GM21737 (cell line): ENCODE measurements around the gene ZNF236.

Experiments
- ATAC-seq: cut with Tn5 transposase; IDR thresholded peaks from one replicate; pipeline ENCODE4 v1.9.1; 2021; ENCODE audit warnings: mild to moderate bottlenecking, moderate library complexity; ENCODE audit not compliant: unreplicated experiment

Gene ZNF236

GRCh38 chr18:77000527-77000926, 178.2 kb downstream of the ZNF236 start:
- ATAC-seq, result no peak

DNA sequence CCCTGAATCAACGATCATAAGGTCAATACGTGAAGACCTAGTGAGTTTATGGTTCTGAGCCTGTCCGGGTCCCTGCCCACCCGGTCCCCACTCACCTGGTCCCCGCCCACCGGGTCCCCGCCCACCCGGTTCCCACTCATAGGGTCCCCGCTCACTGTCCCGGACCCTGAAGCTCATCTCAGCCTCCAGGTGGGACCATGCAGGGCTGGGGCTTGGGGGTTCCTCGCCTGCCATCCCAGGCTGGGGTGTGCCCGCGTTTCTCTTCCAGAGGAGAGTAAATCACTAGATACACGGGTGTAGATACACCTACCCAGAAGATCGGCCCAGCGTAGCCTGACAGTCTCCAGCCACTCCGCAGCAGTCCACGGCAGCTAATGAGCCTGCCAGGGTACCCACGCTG, 178.7 kb downstream of the ZNF236 start:
- ATAC-seq, result no peak

- ATAC-seq, result no peak
Observed at GRCh38 chr18:77001979-77002378, 179.6 kb downstream of the ZNF236 start.

DNA sequence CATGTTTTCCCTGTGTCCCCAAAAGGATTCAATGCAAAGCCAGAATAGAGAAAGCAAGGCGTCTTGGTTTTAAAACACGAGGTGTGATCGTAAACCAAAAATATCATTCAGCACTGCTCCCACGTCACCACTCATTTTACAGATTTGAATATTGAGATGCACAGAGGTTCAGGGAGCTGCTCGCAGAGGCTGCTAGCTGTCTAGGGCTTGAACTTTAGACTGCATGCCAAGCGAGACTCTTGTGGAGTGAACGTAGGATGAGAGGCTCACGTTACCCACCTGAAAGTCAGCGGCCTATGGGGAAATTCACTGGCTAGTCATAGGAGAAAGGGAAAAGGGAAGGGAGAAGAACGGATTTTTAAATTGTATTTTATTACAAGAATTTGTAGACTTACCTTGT, 180.1 kb downstream of the ZNF236 start:
- ATAC-seq, result no peak

- ATAC-seq, result no peak
Observed at GRCh38 chr18:77003316-77003715, 181.0 kb downstream of the ZNF236 start.

DNA sequence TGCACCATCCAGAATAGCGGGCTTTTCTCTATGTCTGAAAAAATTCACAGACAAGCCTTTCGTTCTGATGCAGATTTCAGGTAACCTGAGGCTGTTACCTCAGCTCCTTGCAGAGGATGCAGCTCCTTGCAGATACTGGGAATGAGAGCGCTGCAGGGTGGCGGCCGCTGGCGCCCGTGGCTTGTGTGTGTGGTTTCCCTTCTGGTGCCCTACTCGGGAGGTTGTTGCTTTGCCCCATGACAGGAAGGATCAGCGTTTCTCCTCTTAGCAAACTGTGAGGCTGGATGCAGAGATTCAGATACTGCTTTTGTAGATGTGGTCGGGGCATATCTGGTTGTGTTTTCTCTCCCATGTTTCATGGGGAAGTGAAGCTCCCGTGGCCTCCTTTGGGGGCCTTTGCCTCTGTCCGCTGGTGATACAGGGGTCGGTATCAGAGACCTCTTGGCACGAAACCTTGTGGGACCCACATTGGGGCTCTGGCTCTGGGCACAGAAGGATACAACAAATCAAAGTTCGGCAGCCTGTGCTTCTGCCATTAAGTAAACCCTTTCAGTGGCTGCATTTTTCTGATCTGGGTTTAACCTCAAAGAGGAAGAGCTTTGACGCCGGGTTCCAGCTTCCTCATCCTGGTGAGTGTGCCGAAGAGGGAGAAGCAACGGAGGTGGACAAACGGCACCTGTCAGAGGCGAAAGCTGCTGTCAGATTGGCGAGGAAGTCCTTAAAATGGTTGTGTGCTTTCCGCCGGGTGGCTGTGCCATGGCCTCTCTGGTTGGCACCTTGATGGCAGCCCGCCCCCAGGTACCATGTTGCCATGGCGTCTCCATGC, 182.4 kb downstream of the ZNF236 start:
- ATAC-seq, result no peak

- no peak for ATAC-seq
Observed at GRCh38 chr18:77005651-77006195, 183.4 kb downstream of the ZNF236 start.

DNA sequence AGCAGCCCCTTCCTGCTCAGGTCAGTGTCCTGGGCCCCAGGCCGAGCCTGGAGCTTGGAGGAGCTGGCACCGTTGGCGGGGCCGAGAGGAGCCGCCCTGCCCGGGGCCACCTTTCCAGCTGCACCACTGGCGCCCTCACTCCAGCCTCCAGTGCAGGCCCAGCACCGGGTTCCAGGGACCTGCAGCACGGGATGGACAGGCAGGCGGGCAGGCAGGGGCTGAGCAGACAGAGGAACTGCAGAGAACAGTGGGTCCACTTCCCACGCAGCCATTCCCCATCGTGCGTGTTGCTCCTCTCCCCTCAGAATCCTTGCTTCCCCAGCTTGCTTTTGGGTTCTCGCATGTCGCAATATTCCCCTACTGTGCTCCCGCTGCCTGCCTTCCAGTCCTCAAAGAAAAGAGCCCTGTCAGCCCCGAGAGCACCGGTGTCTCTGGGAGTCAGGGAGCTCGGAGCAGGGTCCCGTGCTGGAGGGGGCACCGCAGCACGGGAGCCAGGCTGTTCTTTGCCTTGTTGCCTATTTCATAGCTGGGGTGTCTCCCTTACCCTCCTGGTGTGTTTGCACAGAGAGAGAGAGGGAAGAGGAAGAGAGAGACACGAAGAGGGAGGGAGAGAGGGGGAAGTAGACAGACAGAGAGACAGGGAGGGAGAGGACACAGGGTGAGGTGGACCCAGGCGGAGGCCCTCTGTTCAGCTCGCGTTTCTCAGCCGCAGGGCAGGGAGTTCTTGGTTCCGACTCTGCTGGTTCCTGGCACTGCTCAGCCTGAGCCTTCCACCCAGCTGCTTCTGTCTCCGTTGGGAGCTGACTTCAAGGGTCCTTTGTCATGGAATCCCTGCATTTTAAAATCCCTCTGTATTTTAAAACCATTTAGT, 184.2 kb downstream of the ZNF236 start:
- no peak for ATAC-seq

DNA sequence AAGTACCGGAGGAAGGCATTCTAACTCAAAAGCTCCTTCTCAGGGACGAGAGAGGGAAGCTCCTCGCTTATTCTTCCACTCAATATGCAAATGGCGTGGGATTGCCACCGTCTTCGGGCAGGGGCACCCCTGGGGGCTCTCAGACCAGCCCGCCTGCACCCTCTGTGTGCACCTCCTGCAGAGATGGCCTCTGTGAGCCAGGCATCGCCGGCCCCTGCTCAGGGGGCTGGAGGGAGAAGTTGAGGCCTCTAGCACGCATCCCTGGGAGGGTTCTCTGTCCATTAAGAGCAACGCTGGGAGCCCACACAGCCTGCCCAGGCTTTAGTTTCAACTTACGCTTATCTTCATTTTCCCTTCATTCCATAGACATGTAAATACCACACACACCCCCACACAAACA, 184.9 kb downstream of the ZNF236 start:
- no peak for ATAC-seq

- no peak for ATAC-seq
Observed at GRCh38 chr18:77008006-77008405, 185.6 kb downstream of the ZNF236 start.

DNA sequence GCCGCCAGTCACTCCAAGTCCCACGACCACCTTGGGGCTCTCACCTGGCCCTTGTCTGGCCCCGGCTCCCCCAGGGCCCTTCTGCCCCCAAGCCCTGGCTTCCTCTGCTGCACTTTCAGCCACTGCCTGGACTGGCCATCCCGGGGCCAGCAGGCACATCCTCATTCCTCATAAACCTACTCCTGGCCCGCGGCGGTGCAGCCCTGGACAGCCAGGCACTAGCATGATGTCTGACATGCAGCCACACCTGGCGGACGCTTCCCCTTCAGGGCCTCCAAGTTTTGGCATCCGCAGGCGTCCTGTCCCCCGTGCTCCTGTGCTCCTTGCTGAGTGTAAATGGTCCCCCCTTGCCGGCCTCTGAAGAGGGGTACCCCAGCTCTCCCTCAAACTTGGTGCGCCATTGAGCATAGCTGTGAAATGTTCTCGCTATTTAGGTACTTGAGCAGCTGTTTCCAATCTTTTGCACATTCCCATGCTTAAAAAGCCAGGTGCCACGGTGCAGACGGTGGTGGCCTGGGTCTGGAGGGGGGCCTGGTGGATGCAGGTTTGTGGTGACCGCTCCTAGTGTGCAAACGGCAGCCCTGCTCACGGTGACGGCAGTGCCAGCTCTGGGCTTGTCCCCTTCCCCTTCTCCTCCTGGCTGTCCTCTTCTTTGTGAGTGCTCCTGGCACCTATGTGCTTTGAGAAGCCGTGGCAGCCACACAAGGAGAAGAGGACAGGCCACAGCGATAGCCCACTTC, 186.4 kb downstream of the ZNF236 start:
- no peak for ATAC-seq

DNA sequence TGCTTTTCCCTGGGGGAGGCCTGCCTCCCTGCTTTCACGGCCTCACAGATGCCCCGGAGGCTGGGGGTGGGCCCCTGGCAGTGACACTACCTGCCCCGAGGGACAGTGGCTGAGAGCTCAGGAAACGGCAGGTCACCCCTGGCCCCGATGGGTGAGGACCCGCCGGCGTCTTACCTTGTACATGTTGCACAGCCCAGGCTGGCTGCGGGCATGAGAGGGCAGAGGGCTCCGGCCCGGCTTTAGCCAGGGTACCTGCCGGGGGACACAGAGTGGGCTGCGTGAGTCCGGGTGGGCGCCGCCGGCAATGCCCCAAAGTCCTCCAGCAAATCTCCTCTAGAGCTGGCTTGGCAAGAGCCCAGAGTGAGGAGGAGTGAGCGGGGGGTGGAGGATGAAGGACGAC, 187.3 kb downstream of the ZNF236 start:
- no peak for ATAC-seq

DNA sequence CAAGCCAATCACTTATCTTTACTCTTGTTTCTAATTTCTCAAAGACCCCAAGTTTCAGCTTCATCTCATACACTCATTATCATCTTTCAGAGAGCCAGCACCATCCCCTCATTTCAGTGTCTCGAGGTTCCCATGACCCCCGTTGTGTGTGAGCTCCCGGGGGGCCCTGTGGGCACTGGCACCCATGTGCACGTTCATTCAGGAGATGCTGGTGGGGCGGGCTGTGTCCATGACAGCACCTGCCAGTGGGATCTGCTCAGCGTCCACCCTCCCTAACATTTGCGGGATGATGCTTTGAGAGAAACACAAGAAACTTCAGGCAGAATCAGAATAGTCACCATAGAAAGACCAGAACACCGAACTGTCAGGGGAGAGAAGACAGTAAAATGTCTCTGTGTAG, 189.8 kb downstream of the ZNF236 start:
- no peak for ATAC-seq

- no peak for ATAC-seq
Observed at GRCh38 chr18:77012806-77013541, 190.6 kb downstream of the ZNF236 start.

DNA sequence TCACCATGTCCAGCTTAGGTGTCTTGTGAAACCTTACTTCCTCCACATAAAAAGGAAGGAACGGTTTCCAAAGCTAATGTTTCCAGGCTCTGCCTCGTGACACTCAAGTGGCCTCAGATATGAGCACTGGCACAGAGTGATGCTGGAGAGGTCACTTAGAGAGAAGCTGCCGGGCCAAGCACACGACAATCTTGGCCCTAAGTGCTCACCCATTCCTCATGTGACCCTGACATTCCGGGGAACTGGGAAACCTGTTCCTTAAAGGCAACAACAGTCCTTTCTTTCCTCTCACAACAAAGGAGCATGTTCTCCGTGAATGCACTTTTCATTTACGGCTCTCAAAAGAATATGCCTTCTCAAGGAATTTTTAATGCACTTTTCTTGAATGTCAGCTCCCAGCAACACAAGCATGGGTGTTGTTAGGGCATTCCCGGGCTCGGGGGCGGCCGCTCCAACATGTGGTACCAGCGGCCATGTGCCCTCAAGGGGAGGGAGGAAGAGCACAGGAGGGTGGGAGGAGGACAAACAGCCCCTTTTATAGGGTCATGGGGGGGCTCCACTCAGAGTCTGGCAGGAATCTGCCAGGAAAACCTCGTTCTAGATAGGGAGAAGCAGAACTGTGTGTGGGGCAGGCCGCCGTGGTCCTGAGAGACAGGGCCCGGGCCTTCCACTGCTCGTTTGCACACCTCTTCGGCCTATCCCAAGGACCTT, 191.6 kb downstream of the ZNF236 start:
- no peak for ATAC-seq

DNA sequence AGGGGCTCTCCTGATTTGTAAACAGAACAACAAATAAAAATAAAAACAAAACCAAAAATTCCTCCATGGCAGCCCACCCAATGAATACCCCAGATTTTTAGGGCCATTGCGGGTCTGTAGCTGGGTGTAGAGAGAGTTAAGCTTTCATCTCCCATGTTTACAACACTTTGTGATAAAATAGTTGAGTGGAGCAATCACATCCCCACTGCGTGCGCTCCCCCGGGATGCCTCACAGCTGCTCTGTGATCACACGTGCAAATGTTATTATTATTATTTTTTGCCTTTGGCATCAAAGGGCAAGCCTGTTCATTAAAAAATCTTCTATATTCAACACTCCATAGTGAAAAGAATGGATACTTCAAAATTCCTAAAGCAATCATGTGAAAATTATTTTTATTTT, 192.2 kb downstream of the ZNF236 start:
- ATAC-seq, result no peak

DNA sequence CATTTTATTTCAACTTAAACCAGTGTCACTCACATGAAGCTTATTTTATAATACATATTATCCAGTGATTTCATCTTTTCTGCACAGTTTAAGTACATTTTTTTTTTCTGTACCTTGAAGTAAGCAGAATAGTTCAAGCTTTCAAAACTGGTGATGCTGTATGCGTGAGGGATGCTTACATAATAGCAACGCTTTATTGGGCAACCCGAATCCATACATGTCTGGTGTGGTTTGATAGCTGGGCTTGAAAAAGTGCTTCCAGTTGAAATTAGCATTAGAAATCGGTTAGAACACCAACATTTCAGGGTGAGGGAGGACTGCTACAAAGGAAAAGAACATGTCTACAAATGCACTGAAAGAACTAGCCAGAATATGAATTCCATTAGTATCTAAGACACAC, 192.8 kb downstream of the ZNF236 start:
- ATAC-seq, result no peak

- no peak for ATAC-seq
Observed at GRCh38 chr18:77015771-77016710, 193.7 kb downstream of the ZNF236 start.

DNA sequence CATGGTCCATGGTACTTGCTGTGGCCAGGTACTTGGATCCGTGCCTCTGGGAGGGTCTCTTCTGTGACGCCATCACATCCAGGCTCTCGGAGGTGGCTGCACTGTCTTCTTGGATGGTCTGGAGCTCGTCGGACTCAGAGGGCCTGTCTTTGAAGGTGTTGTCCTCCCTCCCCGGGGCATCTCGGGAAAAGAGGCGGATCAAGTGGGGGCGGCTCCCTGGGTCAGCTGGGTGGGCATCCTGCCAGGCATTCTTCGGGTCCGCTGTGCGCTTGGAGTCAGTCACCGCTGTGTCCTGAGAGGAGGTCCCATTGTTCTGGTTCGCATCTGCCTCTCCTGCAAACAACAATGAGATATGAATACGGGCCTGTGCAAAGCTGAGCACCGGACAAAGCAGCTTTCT, 194.6 kb downstream of the ZNF236 start:
- no peak for ATAC-seq
